Measurements from ENCODE around the gene HDHD2. TPM values are rescaled to one million over a fixed set of nuclear protein-coding genes. Genes with fewer than 3 reads are reported as not detected.

HDHD2 gene
- total and polyA plus RNA-seq, 2 of the 13 experiments (the other 11 are each of a cell fraction or from before 2014, with no cell fraction given): 10.2 to 34.7 TPM

DNA sequence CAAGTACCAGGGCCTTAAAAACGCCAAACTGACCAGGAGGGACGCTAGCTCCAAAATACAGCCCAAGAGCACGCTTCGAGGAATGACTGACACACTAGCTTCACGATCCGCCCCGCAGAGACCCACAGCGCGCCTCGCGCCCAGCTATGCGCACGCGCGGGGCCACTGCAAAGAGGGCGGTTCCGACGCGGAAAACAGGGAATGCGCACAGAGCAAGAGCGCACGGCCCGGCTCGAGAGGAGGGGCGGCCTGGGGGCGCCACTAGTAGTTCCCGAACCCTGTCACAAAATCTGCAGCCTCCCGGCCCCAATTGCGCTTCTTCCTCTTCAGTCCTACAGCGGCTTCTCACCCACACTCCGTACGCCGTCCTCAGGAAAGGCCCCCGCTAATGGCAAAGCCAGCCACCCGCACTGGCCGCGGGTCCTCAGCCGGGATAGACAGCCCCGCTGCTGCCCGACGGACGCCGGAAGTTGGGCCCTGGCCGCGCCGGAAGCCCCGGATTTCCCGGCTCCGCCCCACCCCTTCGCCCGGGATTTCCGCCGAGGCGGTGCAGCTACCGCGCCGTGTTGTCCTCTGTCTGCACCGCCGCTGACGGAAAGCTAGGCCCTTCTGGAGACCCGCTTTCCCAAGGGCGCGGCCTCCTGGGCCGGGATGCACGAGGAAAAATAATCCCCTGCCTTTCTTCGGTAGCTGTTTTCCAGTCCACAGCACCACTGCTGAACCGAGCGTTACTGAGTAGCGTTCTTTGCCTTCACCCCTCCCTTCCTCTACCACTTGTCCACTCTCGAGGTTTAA lies at the start of gene HDHD2 (continued):
- TF ChIP-seq ZBTB25 (CRISPR knock-in tag; IDR thresholded peaks at IDR 0.05): peak; percentile 88
- no peak; the same call in 1 of the 2 replicates for TF ChIP-seq ZNF460 (CRISPR knock-in tag; IDR thresholded peaks at IDR 0.05; ENCODE audit: borderline replicate concordance)
- peak; percentile 29; the same call in 1 of the 2 replicates for TF ChIP-seq ZMYM4 (CRISPR knock-in tag; IDR thresholded peaks at IDR 0.05)
- no peak for TF ChIP-seq TEAD3 (CRISPR knock-in tag; optimal IDR thresholded peaks at IDR 0.05; ENCODE audit: borderline replicate concordance)
- no peak for TF ChIP-seq SCMH1 (CRISPR knock-in tag; IDR thresholded peaks at IDR 0.05; ENCODE audit: borderline replicate concordance)
- TF ChIP-seq HNF4G (IDR thresholded peaks at IDR 0.05; ENCODE audit: borderline replicate concordance, low read depth, low read length): no peak
- no peak; the same call in 1 of the 2 replicates for TF ChIP-seq HNF4G (CRISPR knock-in tag; IDR thresholded peaks at IDR 0.05; ENCODE audit: borderline replicate concordance, low read depth)
- TF ChIP-seq, protein P1, sequence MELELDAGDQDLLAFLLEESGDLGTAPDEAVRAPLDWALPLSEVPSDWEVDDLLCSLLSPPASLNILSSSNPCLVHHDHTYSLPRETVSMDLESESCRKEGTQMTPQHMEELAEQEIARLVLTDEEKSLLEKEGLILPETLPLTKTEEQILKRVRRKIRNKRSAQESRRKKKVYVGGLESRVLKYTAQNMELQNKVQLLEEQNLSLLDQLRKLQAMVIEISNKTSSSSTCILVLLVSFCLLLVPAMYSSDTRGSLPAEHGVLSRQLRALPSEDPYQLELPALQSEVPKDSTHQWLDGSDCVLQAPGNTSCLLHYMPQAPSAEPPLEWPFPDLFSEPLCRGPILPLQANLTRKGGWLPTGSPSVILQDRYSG (CRISPR knock-in tag; IDR thresholded peaks at IDR 0.05): no peak
- TF ChIP-seq GMEB2 (CRISPR knock-in tag; IDR thresholded peaks at IDR 0.05; ENCODE audit: low read depth): no peak
- TF ChIP-seq AKAP8 (CRISPR knock-in tag; IDR thresholded peaks at IDR 0.05): no peak
- TF ChIP-seq FOXP1 (IDR thresholded peaks at IDR 0.05): no peak
- TF ChIP-seq FOXP1 (CRISPR knock-in tag; IDR thresholded peaks at IDR 0.05): no peak
- TF ChIP-seq ARNT (IDR thresholded peaks at IDR 0.05): no peak
- TF ChIP-seq, protein P2, sequence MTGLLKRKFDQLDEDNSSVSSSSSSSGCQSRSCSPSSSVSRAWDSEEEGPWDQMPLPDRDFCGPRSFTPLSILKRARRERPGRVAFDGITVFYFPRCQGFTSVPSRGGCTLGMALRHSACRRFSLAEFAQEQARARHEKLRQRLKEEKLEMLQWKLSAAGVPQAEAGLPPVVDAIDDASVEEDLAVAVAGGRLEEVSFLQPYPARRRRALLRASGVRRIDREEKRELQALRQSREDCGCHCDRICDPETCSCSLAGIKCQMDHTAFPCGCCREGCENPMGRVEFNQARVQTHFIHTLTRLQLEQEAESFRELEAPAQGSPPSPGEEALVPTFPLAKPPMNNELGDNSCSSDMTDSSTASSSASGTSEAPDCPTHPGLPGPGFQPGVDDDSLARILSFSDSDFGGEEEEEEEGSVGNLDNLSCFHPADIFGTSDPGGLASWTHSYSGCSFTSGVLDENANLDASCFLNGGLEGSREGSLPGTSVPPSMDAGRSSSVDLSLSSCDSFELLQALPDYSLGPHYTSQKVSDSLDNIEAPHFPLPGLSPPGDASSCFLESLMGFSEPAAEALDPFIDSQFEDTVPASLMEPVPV (CRISPR knock-in tag; IDR thresholded peaks at IDR 0.05): peak; percentile 59; the same call in 1 of the 2 replicates
- no peak for TF ChIP-seq NFATC3 (CRISPR knock-in tag; IDR thresholded peaks at IDR 0.05)
- peak; percentile 34; the same call in 1 of the 2 replicates for TF ChIP-seq GLI4 (CRISPR knock-in tag; IDR thresholded peaks at IDR 0.05; ENCODE audit: borderline replicate concordance)
- TF ChIP-seq ZFP82 (CRISPR knock-in tag; IDR thresholded peaks at IDR 0.05; ENCODE audit: borderline replicate concordance): peak; percentile 94; the same call in 1 of the 2 replicates
- TF ChIP-seq AKNA (CRISPR knock-in tag; IDR thresholded peaks at IDR 0.05; ENCODE audit: borderline replicate concordance): no peak
- TF ChIP-seq SP4 (CRISPR knock-in tag; IDR thresholded peaks at IDR 0.05): peak; percentile 51; the same call in 1 of the 2 replicates
- TF ChIP-seq ESRRA (CRISPR knock-in tag; IDR thresholded peaks at IDR 0.05; ENCODE audit: low read depth): no peak
